ENCODE results near the gene SALL4.

- TF ChIP-seq GATA3 (IDR thresholded peaks at IDR 0.05; ENCODE audit: low read depth, low read length) (no peak), GATA2 (IDR thresholded peaks at IDR 0.05; ENCODE audit: low read depth, low read length) (no peak)
Measured at GRCh38 chr20:51837436-51837835, 35.1 kb upstream of the SALL4 start.

Measured in SH-SY5Y (cell line).